WTC11 (cell line): Measurements from ENCODE around the gene KRTAP26-1.

ENCODE experiments used
- ARID4B ChIP-seq: sonication (generic); formaldehyde crosslinking; IDR thresholded peaks from 2 replicates; pipeline ENCODE4 v1.8.0; 2023; ENCODE audit warnings: missing genetic modification reagents, mild to moderate bottlenecking, borderline replicate concordance
- ATF3 ChIP-seq: sonication (generic); formaldehyde crosslinking; conservative IDR thresholded peaks from 2 replicates; pipeline ENCODE4 v1.8.1; 2022; ENCODE audit warnings: mild to moderate bottlenecking, missing genetic modification reagents
- ESRRA ChIP-seq: sonication (generic); formaldehyde crosslinking; IDR thresholded peaks from 2 replicates; pipeline ENCODE4 v1.8.1; 2022; ENCODE audit warnings: mild to moderate bottlenecking, missing genetic modification reagents, borderline replicate concordance
- ETV6 ChIP-seq: sonication (generic); formaldehyde crosslinking; IDR thresholded peaks from 2 replicates; pipeline ENCODE4 v1.8.1; 2022; ENCODE audit warnings: mild to moderate bottlenecking, missing genetic modification reagents
- MAX ChIP-seq: sonication (generic); formaldehyde crosslinking; IDR thresholded peaks from 2 replicates; pipeline ENCODE4 v1.8.0; 2022; ENCODE audit warnings: mild to moderate bottlenecking, missing genetic modification reagents
- NFYB ChIP-seq: sonication (generic); formaldehyde crosslinking; conservative IDR thresholded peaks from 2 replicates; pipeline ENCODE4 v1.8.0; 2022; ENCODE audit warnings: low read depth, missing genetic modification reagents
- NR3C1 ChIP-seq: sonication (generic); formaldehyde crosslinking; conservative IDR thresholded peaks from 2 replicates; pipeline ENCODE4 v1.8.1; 2023; ENCODE audit warnings: low read depth, mild to moderate bottlenecking, missing genetic modification reagents
- SMAD3 ChIP-seq: sonication (generic); formaldehyde crosslinking; IDR thresholded peaks from 2 replicates; pipeline ENCODE4 v1.8.0; 2022; ENCODE audit warnings: missing genetic modification reagents, mild to moderate bottlenecking, borderline replicate concordance
- TCF7 ChIP-seq: sonication (generic); formaldehyde crosslinking; IDR thresholded peaks from 2 replicates; pipeline ENCODE4 v1.8.0; 2022; ENCODE audit warnings: mild to moderate bottlenecking, low read depth, missing genetic modification reagents, moderate library complexity
- ZNF512 ChIP-seq: sonication (generic); formaldehyde crosslinking; IDR thresholded peaks from 2 replicates; pipeline ENCODE4 v1.8.1; 2022; ENCODE audit warnings: missing genetic modification reagents, borderline replicate concordance
- TF ChIP-seq, protein P1 (sequence below): sonication (generic); formaldehyde crosslinking; IDR thresholded peaks from 2 replicates; pipeline ENCODE4 v1.8.1; 2023; ENCODE audit warnings: mild to moderate bottlenecking, missing genetic modification reagents
- TF ChIP-seq, protein P2 (sequence below): fragments of 200-600 bp; IDR thresholded peaks from 2 replicates; pipeline ENCODE4 v1.8.0; 2022; ENCODE audit warnings: antibody characterized with exemption

GRCh38 chr21:30349572-30349971, 29.5 kb upstream of the KRTAP26-1 start:
- TF ChIP-seq NFYB (CRISPR knock-in tag) (no peak), ARID4B (CRISPR knock-in tag) (no peak), ETV6 (CRISPR knock-in tag) (no peak), NR3C1 (CRISPR knock-in tag) (no peak), ATF3 (CRISPR knock-in tag) (no peak), ZNF512 (CRISPR knock-in tag) (no peak), TCF7 (no peak), ESRRA (no peak), MAX (CRISPR knock-in tag) (no peak), SMAD3 (CRISPR knock-in tag) (no peak)
- TF ChIP-seq, protein P1, sequence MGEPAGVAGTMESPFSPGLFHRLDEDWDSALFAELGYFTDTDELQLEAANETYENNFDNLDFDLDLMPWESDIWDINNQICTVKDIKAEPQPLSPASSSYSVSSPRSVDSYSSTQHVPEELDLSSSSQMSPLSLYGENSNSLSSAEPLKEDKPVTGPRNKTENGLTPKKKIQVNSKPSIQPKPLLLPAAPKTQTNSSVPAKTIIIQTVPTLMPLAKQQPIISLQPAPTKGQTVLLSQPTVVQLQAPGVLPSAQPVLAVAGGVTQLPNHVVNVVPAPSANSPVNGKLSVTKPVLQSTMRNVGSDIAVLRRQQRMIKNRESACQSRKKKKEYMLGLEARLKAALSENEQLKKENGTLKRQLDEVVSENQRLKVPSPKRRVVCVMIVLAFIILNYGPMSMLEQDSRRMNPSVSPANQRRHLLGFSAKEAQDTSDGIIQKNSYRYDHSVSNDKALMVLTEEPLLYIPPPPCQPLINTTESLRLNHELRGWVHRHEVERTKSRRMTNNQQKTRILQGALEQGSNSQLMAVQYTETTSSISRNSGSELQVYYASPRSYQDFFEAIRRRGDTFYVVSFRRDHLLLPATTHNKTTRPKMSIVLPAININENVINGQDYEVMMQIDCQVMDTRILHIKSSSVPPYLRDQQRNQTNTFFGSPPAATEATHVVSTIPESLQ (CRISPR knock-in tag): no peak
- TF ChIP-seq, protein P2, sequence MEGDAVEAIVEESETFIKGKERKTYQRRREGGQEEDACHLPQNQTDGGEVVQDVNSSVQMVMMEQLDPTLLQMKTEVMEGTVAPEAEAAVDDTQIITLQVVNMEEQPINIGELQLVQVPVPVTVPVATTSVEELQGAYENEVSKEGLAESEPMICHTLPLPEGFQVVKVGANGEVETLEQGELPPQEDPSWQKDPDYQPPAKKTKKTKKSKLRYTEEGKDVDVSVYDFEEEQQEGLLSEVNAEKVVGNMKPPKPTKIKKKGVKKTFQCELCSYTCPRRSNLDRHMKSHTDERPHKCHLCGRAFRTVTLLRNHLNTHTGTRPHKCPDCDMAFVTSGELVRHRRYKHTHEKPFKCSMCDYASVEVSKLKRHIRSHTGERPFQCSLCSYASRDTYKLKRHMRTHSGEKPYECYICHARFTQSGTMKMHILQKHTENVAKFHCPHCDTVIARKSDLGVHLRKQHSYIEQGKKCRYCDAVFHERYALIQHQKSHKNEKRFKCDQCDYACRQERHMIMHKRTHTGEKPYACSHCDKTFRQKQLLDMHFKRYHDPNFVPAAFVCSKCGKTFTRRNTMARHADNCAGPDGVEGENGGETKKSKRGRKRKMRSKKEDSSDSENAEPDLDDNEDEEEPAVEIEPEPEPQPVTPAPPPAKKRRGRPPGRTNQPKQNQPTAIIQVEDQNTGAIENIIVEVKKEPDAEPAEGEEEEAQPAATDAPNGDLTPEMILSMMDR: no peak
